Smooth muscle cell of trachea (primary cell): ENCODE results near the gene F2RL3. TPM values are rescaled to one million over a fixed set of nuclear protein-coding genes. Genes with fewer than 3 reads are reported as not detected.

Experiments
- total RNA-seq: library from RNA; depleted of rRNA; stranded (reverse); fragments of >200 nt; gene quantifications from 2 replicates; pipeline ENCODE4 v1.2.1, GENCODE V29; 2014

F2RL3 gene
- 0.17 TPM in 1 of 2 replicates, not detected in the other for total RNA-seq

DNA sequence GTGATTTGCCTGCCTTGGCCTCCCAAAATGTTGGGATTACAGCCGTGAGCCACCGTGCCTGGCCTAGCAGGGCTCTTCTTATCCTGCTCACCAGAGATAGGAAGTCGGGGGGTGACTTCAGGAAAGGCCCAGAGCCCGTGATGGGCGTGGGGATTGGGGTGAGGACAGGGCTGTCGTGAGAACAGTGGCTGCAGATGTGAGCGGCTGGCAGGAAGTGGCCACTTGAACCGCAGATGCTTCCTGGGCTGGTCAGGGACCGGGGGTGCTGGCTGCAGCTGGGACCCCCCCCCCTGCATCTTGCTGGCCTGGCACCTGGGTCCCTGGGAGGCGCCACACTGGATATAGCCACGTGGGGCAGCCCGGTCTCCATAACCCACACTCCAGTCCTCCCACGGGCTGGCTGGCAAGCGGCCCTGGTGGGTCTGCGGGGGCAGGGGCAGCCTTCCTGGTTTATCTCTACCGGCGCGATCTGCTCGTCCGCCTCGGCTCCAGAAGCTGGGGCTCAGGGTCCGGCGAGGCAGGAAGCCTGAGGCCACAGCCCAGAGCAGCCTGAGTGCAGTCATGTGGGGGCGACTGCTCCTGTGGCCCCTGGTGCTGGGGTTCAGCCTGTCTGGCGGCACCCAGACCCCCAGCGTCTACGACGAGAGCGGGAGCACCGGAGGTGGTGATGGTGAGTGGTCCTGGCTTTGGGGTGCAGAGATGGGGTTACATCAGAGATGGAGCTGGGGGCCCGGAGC lies at the start of gene F2RL3:
F2RL3 (plus strand) TSS at position 371 of the 737 bp plus-strand sequence; CDS start at position 562, 191 bp downstream.

Other genes with a start within 250 kb of the F2RL3 start
- gene SMIM7, start 228.9 kb upstream of the F2RL3 start, total RNA-seq, result 63.5 and 115 TPM in 2 replicates
- 1.9 and 5.6 TPM in 2 replicates for gene TMEM38A, start 227.9 kb upstream of the F2RL3 start, total RNA-seq
- under 0.01 TPM in 1 of 2 replicates, not detected in the other for gene NWD1, start 169.2 kb upstream of the F2RL3 start, total RNA-seq
- 32.3 and 44.0 TPM in 2 replicates for gene SIN3B, start 59.6 kb upstream of the F2RL3 start, total RNA-seq
- gene CPAMD8, start 137.8 kb downstream of the F2RL3 start, total RNA-seq, result 0.44 and 3.5 TPM in 2 replicates
- 1.3 and 4.9 TPM in 2 replicates for gene HAUS8, start 186.5 kb downstream of the F2RL3 start, total RNA-seq
- gene MYO9B, start 186.8 kb downstream of the F2RL3 start, total RNA-seq, result 78.8 and 104 TPM in 2 replicates